AG04449 (cell line): ENCODE data around the gene FAM72C.
A peak's percentile ranks its signal among the peaks of the same experiment; 100 is the strongest.
"Not testable (repeated sequence)": the region's sequence is repeated elsewhere in the genome, so short reads cannot be mapped to it uniquely, and the experiment has no call there.

ENCODE experiments used
- CTCF ChIA-PET: fragments of 350-600 bp; formaldehyde crosslinking; extraction: SDS; loops from one replicate; lab custom pipeline; 2021; ENCODE audit warnings: antibody characterized with exemption; lab: Yijun Ruan, JAX
- POLR2A ChIA-PET: fragments of 400-600, 350-600 bp; formaldehyde crosslinking; extraction: SDS; loops from one replicate; lab custom pipeline; 2020; ENCODE audit warnings: antibody characterized with exemption, inconsistent platforms; lab: Yijun Ruan, JAX
- DNase-seq: peaks from one replicate; pipeline ENCODE4 v3.0.0-alpha.2; 2010; ENCODE audit warnings: low read depth, low spot score
- H3K4me3 ChIP-seq: 2 replicates; pipeline ENCODE4 v1.5.1; 2011; ENCODE audit warnings: low read depth, mild to moderate bottlenecking, control low read depth, low read length

The FAM72C gene

GRCh38 chr1:143944576-143945240 is 27.1 kb downstream of the FAM72C start:
- DNase-seq, CTCF ChIA-PET, H3K4me3 ChIP-seq, POLR2A ChIA-PET: not testable (repeated sequence)

GRCh38 chr1:143943319-143943978 is 28.3 kb downstream of the FAM72C start:
- DNase-seq, CTCF ChIA-PET, POLR2A ChIA-PET, H3K4me3 ChIP-seq: not testable (repeated sequence)

- POLR2A ChIA-PET: not testable (repeated sequence)
Measured at GRCh38 chr1:143942238-143942860, 29.4 kb downstream of the FAM72C start.

GRCh38 chr1:143939666-143940065 is 32.1 kb downstream of the FAM72C start:
- CTCF ChIA-PET, POLR2A ChIA-PET: not testable (repeated sequence)

More at GRCh38 chr1:143942238-143942860, 29.4 kb downstream of the FAM72C start:
- DNase-seq, CTCF ChIA-PET, H3K4me3 ChIP-seq: not testable (repeated sequence)

GRCh38 chr1:143938922-143939321 is 32.9 kb downstream of the FAM72C start:
- POLR2A ChIA-PET, H3K4me3 ChIP-seq, CTCF ChIA-PET, DNase-seq: not testable (repeated sequence)

More at GRCh38 chr1:143939666-143940065, 32.1 kb downstream of the FAM72C start:
- not testable (repeated sequence) for H3K4me3 ChIP-seq, DNase-seq

GRCh38 chr1:143936457-143937115 is 35.2 kb downstream of the FAM72C start:
- DNase-seq: peak; percentile 2
- POLR2A ChIA-PET, H3K4me3 ChIP-seq, CTCF ChIA-PET: not testable (repeated sequence)

- DNase-seq, POLR2A ChIA-PET, CTCF ChIA-PET, H3K4me3 ChIP-seq: not testable (repeated sequence)
Measured at GRCh38 chr1:143919127-143919526, 52.7 kb downstream of the FAM72C start.

GRCh38 chr1:143918552-143918951 is 53.2 kb downstream of the FAM72C start:
- CTCF ChIA-PET, H3K4me3 ChIP-seq, POLR2A ChIA-PET, DNase-seq: not testable (repeated sequence)

GRCh38 chr1:143913705-143914104 is 58.1 kb downstream of the FAM72C start:
- DNase-seq, CTCF ChIA-PET, H3K4me3 ChIP-seq, POLR2A ChIA-PET: not testable (repeated sequence)
